GM21717 (cell line): ENCODE results near the gene MROH7.
"Not testable (repeated sequence)": the region's sequence is repeated elsewhere in the genome, so short reads cannot be mapped to it uniquely, and the experiment has no call there.

Source experiments
- ATAC-seq: cut with Tn5 transposase; IDR thresholded peaks from one replicate; pipeline ENCODE4 v1.9.1; 2021; ENCODE audit warnings: mild to moderate bottlenecking, moderate library complexity; ENCODE audit not compliant: unreplicated experiment

Gene MROH7

DNA sequence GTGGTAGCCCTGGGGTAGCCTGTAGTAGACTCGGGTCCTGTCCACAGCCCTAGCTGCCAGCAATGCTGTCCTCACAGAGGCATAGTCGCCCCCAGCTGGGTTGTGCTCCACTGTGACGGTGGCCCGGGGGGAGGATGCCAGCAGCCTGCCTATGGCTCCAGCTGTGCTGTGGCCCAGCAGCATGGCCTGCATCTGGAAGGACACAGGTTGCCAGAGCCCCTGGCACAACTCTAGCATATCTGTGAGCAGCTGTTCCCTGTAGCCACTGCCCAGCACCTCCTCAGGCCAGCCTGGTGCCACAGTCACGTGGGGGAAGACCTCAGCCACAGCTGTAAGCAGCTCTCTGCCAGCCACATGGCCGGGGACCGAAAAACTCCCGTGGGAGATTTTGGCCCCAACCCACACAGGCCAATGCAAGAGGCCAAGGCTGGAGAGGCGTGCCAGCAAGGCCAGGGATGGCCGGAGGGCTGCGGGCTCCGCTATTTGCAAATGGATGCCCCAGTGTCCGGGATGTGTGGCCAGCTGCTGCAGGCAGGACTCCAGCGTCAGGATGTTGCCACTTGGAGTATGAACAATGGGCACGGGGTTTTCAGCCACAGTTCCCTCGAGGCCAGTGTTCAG, 32.2 kb upstream of the MROH7 start:
- no peak for ATAC-seq

GRCh38 chr1:54610048-54610447, 31.5 kb upstream of the MROH7 start:
- ATAC-seq: no peak

DNA sequence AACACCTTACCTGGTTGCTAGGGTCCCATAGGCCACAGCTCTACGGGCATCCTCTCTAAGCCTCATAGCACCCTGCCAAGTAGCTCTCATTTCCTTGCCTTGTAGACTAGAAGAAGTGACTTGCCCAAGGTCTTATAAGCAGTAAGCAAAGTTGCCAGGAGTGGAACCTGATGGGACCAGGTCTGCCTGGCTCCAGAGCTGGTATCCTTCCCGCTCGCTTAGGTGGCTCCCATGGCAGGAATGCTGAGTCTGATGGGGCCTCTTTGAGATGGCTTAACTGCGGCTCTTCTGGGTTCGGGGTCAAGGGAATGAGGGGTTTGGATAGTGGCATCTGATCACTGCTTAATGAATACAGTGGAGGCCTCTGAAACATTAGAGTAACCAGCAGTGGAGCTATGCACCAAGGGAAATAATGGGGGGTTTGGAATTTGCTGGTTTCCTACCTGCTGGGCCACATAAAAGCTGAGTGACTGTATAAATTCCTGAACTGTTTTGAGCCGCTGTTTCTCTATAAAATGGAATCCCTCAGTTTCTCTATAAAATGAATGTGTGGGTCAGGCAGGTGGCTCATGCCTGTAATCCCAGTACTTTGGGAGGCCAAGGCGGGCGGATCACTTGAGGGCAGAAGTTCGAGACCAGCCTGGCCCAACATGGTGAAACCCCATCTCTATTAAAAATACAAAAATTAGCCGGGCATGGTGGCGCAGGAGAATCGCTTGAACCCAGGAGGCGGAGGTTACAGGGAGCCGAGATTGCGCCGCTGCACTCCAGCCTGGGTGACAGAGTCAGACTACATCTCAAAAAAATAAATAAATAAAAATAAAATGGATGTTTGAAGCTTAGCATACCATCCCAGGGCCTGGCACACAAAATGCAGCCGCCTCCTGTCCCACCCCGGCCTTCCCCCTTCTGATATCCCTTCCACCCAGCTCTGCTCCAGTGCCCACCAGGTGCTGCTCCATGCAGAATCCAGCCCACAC, 30.7 kb upstream of the MROH7 start:
- ATAC-seq: no peak

- no peak for ATAC-seq
Observed at GRCh38 chr1:54611621-54612020, 30.0 kb upstream of the MROH7 start.

DNA sequence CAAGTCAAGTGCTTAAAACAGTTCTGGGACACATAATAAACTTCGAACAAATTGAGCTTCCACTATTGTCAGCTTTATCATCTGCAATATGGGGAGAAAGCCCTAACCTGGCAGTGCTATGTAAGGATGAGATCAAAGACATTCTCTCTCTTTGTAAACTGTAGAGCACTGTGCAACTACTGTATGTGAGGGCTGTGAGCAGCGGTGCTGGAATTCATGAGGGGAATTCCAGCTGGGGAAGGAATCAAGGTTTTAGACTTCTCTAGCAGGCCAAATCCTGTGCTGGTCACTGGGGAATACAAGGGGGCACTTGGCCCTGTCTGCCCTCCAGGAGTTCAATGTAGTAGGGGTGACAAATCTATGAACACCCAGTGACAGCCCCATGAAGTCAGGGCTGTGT, 27.6 kb upstream of the MROH7 start:
- ATAC-seq: no peak

DNA sequence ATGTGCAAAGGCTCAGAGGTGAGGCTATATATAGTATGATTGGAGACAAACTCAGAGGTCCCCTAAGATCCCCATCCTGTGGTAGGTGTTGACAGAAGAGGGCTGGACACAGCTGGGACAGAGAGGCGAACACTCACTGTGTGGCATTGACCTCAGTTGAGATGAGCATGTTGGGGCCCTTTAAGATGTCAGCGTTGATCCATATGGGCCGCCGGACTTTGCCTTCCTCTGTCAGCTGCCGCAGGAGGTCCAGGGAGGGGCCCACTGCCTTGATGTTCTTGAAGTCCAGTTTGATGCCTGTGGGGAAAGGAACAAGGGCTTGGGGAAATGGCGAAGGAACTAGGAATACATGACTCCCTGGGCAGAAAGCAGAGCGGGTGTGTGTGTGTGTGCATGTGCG, 27.0 kb upstream of the MROH7 start:
- ATAC-seq: no peak

DNA sequence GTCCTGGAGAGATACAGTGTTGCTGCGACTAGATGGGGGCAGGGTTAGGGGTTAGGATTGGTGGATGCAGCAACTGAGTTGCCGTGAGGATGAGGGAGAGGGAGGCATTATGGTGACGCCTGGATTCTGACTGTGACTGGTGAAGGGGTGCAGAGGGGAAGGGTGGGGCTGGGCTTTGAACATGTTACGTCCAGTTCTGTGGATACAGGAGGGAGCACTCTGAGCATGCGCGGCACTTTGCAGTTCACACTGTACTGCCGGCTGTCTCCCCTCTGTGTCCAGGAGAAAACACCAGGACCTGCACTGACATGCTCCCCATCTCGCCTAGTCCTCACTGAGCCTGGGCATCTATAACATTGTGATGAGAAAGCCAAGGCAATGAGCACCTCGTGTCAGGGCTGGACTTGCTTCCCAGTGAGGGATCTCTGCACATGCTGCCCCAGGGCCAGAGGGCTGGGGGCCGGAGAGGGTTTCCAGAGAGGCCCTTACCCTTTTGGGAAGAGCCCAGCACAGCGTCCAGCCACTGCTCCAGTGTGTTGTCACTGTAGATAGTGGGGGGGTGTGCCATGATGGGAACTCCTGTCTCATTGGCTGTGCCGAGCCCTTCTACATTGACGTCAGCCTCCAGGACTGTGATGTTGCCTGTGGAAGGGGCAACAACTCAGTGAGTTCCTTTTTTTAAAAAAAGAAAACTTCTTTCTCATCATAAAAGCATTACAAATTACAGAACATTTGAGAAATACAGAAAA, 25.9 kb upstream of the MROH7 start:
- no peak for ATAC-seq

DNA sequence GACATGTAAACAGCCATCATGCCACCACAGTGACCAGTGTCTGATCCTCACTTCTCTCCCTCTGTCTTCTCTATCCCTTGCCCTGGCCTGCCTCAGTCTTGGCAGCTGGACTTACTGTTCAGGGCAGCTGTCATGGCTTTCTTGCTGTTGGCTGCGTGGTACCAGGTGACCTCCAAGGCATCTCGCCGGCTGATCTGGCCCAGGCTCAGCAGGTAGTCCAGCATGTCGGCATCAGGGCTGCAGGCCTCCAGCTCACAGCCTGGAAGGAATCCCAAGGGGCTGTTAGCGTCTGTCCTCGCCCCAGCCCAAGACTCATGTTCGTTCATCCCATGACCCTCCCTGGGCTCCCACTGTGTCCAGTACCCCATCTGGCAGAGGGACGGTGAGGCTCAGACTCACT, 21.8 kb upstream of the MROH7 start:
- ATAC-seq: no peak

DNA sequence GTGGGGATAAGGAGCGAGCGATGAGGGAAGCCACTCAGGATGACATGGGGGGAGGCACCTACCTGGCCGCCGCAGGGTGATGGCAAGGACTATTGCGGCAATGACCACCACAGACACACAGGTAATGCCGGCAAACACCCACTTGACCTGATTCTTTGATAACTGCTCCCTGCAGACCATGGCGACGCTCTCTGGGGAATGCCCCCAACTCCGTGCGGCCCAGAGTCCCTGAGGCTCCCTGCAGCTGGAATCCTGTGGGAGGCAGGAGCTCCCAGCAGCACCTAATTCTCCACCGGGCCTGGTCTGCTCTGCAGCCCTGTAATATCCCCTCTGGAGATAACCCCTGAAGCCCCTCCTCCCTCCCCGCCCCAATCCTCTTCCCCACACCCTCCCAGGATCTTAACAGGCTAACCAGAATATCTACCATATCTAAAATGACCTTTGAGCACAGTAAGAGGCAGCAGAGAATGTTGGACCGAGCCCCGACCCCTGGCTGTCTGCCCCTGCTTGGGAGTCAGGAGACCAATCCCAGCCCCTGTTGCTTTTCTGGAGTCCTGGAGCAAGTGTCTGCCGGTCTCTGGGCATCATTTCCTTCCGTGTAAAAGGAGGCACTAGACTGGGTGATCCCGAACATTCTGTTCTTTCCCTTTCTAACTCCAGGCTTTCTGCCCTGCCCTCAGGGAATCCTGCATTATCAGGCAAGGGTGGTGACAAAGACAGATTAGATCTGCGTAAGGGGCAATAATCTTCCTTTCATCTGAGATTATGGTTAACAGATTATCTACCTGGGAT, 18.2 kb upstream of the MROH7 start, which contains the start of gene FAM151A:
Gene FAM151A, minus strand, starts transcription at position 310 of the 792 bp plus-strand sequence. Its CDS starts 130 bp downstream, at position 180.
- no peak for ATAC-seq

- ATAC-seq: no peak
Observed at GRCh38 chr1:54624466-54625464, 16.8 kb upstream of the MROH7 start.

- ATAC-seq: no peak
Observed at GRCh38 chr1:54627196-54627595, 14.4 kb upstream of the MROH7 start.

GRCh38 chr1:54635804-54636203, 5.8 kb upstream of the MROH7 start:
- ATAC-seq: not testable (repeated sequence)

DNA sequence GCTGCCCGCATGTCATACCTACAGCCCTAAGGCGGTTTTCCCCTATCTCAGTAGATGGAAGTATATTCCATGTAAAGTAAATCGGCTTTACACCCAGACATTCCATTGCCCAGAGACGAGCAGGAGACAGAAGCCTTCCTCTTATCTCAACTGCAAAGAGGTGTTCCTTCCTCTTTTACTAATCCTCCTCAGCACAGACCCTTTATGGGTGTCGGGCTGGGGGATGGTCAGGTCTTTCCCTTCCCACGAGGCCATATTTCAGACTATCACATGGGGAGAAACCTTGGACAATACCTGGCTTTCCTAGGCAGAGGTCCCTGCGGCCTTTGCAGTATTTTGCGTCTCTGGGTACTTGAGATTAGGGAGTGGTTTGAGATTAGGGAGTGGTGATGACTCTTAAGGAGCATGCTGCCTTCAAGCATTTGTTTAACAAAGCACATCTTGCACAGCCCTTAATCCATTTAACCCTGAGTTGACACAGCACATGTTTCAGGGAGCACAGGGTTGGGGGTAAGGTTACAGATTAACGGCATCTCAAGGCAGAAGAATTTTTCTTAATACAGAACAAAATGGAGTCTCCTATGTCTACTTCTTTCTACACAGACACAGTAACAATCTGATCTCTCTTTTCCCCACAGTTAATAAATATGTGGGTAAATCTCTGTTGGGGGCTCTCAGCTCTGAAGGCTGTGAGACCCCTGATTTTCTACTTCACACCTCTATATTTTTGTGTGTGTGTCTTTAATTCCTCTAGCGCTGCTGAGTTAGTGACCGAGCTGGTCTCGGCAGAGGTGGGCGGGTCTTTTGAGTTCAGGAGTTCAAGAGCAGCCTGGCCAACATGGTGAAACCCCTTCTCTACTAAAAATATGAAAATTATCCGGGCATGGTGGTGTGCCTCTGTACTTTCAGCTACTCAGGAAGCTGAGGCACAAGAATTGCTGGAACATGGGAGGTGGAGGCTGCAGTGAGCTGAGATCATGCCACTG, 4.8 kb upstream of the MROH7 start:
- not testable (repeated sequence) for ATAC-seq

DNA sequence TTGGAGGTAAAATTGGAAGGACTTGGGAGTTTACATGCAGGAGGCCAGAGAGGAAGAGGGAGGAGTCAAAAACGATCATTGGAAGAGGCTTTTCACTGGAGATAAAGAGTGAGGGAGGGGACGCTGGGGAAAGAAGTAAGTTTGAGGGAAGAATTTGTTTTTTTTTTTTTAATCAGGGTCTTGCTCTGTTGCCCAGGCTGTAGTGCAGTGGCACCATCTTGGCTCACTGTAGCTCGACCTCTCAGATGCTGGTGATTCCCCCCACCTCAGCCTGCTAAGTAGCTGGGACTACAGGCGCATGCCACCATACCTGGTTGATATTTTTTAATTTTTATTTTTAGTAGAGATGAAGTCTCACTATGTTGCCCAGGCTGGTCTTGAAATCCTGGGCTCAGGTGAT, 1.2 kb upstream of the MROH7 start:
- no peak for ATAC-seq

GRCh38 chr1:54643736-54644135, 2.1 kb downstream of the MROH7 start:
- no peak for ATAC-seq

- no peak for ATAC-seq
Observed at GRCh38 chr1:54645806-54646676, 4.5 kb downstream of the MROH7 start.
